ENCODE data around the gene TTLL11.

The TTLL11 gene

GRCh38 chr9:122109035-122109813, 16.1 kb upstream of the TTLL11 start:
- no peak for DNase-seq

- no peak for DNase-seq
Measured at GRCh38 chr9:122107291-122107805, 14.2 kb upstream of the TTLL11 start.

- no peak for DNase-seq
Measured at GRCh38 chr9:122106576-122106975, 13.5 kb upstream of the TTLL11 start.

GRCh38 chr9:122103985-122104384, 10.9 kb upstream of the TTLL11 start:
- DNase-seq, result no peak

GRCh38 chr9:122102156-122102555, 9.0 kb upstream of the TTLL11 start:
- no peak for DNase-seq

- no peak for DNase-seq
Measured at GRCh38 chr9:122100756-122101155, 7.6 kb upstream of the TTLL11 start.

- DNase-seq, result peak; percentile 47 to 89 (median 77)
Measured at GRCh38 chr9:122099271-122099869, 6.3 kb upstream of the TTLL11 start.

- DNase-seq, result no peak
Measured at GRCh38 chr9:122097679-122098315, 4.7 kb upstream of the TTLL11 start.

GRCh38 chr9:122096620-122097415, 3.7 kb upstream of the TTLL11 start:
- DNase-seq, result no peak

GRCh38 chr9:122095010-122095767, 2.1 kb upstream of the TTLL11 start:
- DNase-seq, result peak in 2 of 3 experiments; percentile 29 to 39

- DNase-seq, result peak in 1 of 3 experiments; percentile 40
Measured at GRCh38 chr9:122091682-122092592, 1.2 kb downstream of the TTLL11 start.

GRCh38 chr9:122090981-122091380, 2.1 kb downstream of the TTLL11 start:
- DNase-seq, result no peak

- DNase-seq, result no peak
Measured at GRCh38 chr9:122090287-122090883, 2.7 kb downstream of the TTLL11 start.

- DNase-seq, result no peak
Measured at GRCh38 chr9:122088880-122089706, 4.0 kb downstream of the TTLL11 start.

GRCh38 chr9:122087406-122088200, 5.5 kb downstream of the TTLL11 start:
- no peak for DNase-seq

GRCh38 chr9:122086873-122087272, 6.2 kb downstream of the TTLL11 start:
- DNase-seq, result no peak

- DNase-seq, result no peak
Measured at GRCh38 chr9:122085260-122085659, 7.8 kb downstream of the TTLL11 start.

GRCh38 chr9:122084026-122084675, 9.0 kb downstream of the TTLL11 start:
- DNase-seq, result no peak

Measured in NCI-H1417 (cell line).